H1 (cell line): Measurements from ENCODE around the gene COX10. TPM values are rescaled to one million over a fixed set of nuclear protein-coding genes. Genes with fewer than 3 reads are reported as not detected.

ENCODE experiments used
- ASH2L ChIP-seq: fragments of 200-600, 300-600 bp; sonication (generic); IDR thresholded peaks from one replicate; pipeline ENCODE4 v1.7.1; 2017; ENCODE audit warnings: low read length
- CHD7 ChIP-seq: fragments of 300-600 bp; sonication (generic); IDR thresholded peaks from 2 replicates; pipeline ENCODE4 v1.7.1; 2012; ENCODE audit warnings: low read length, moderate library complexity, mild to moderate bottlenecking, inconsistent platforms; ENCODE audit not compliant: insufficient replicate concordance
- RXRA ChIP-seq: IDR thresholded peaks from 2 replicates; pipeline ENCODE4 v1.6.1; 2011; ENCODE audit warnings: low read depth, mild to moderate bottlenecking, low read length, moderate library complexity; ENCODE audit not compliant: insufficient read depth
- polyA plus RNA-seq, 7 experiments: library from polyadenylated mRNA; depleted of rRNA in 3 of 7; stranded (reverse) in 5 of 7; unstranded in 2 of 7; fragments of >200 nt in 5 of 7; fragments of 200-250 nt in 2 of 7; gene quantifications; 1 replicate in 5 of 7; 2 replicates in 1 of 7; 4 replicates in 1 of 7; pipeline versions ENCODE4 v1.2.1 to v1.2.3, GENCODE V29; 2011 to 2013; ENCODE audit warnings: missing spikeins in 2 of 7, mixed read lengths in 2 of 7
- total RNA-seq: library from RNA; stranded (reverse); fragmentation: NEBNext Ultra II Directional; extraction: Animal tissue kit (Norgen Biotek cat#: 25700); gene quantifications from 2 replicates; pipeline ENCODE4 v1.2.1, GENCODE V29; 2021

Gene COX10
- total and polyA plus RNA-seq, 2 of the 8 experiments (the other 6 are each of a cell fraction or from before 2014, with no cell fraction given), result 18.0 to 23.0 TPM

GRCh38 chr17:14091367-14091766, 22.1 kb downstream of the COX10 start (continued):
- no peak for TF ChIP-seq CHD7
- no peak for TF ChIP-seq ASH2L
- TF ChIP-seq RXRA, result no peak
- TF ChIP-seq, all 59 proteins: peak for 0
